GM23338 (cell line): Measurements from ENCODE around the gene SNX30. TPM values are rescaled to one million over a fixed set of nuclear protein-coding genes. Genes with fewer than 3 reads are reported as not detected.

Source experiments
- ATAC-seq: fragments of 200-7000 bp; cut with Tn5 transposase; 3 replicates; pipeline ENCODE4 v1.9.1; 2020
- DNase-seq: peaks from one replicate; pipeline ENCODE4 v3.0.0-alpha.2; 2015; ENCODE audit warnings: low spot score
- H2AFZ ChIP-seq: fragments of 200-600 bp; sonication (generic); 2 replicates; pipeline ENCODE4 v1.8.0; 2016; ENCODE audit warnings: antibody characterized with exemption, mild to moderate bottlenecking, moderate library complexity
- H3F3A ChIP-seq: fragments of 200-600 bp; sonication (generic); replicated peaks from 2 replicates; pipeline ENCODE4 v1.8.0; 2017; ENCODE audit warnings: antibody characterized with exemption, mixed run types, low read depth
- H3K27ac ChIP-seq: fragments of 200-600 bp; sonication (generic); 2 replicates; pipeline ENCODE4 v1.6.1; 2016; ENCODE audit warnings: low read depth
- H3K27me3 ChIP-seq: fragments of 200-600 bp; sonication (generic); 2 replicates; pipeline ENCODE4 v1.8.0; 2016; ENCODE audit warnings: mild to moderate bottlenecking, mixed run types, moderate library complexity; ENCODE audit not compliant: insufficient read depth
- H3K36me3 ChIP-seq: fragments of 200-600 bp; sonication (generic); 2 replicates; pipeline ENCODE4 v1.8.0; 2016; ENCODE audit warnings: mild to moderate bottlenecking; ENCODE audit not compliant: insufficient read depth
- H3K4me1 ChIP-seq: fragments of 200-600 bp; sonication (generic); 2 replicates; pipeline ENCODE4 v1.8.0; 2016; ENCODE audit warnings: mild to moderate bottlenecking, moderate library complexity; ENCODE audit not compliant: insufficient read depth
- H3K4me2 ChIP-seq: fragments of 200-600 bp; sonication (generic); 2 replicates; pipeline ENCODE4 v1.7.1; 2017; ENCODE audit warnings: mixed run types
- H3K4me3 ChIP-seq: fragments of 200-600 bp; sonication (generic); 2 replicates; pipeline ENCODE4 v1.6.1; 2016; ENCODE audit warnings: mixed run types
- H3K79me2 ChIP-seq: fragments of 200-600 bp; sonication (generic); replicated peaks from 2 replicates; pipeline ENCODE4 v1.8.0; 2017; ENCODE audit warnings: mild to moderate bottlenecking; ENCODE audit not compliant: insufficient read depth
- H3K9me2 ChIP-seq: fragments of 200-600 bp; sonication (generic); 2 replicates; pipeline ENCODE4 v1.8.0; 2017; ENCODE audit not compliant: insufficient read depth
- H4K20me1 ChIP-seq: fragments of 200-600 bp; sonication (generic); replicated peaks from 2 replicates; pipeline ENCODE4 v1.8.0; 2017; ENCODE audit warnings: mild to moderate bottlenecking; ENCODE audit not compliant: insufficient read depth
- H3K27ac Mint-ChIP-seq: 2 replicates; pipeline ENCODE4 v1.8.0; 2020; ENCODE audit warnings: inconsistent platforms, mild to moderate bottlenecking, moderate library complexity, mixed read lengths
- H3K27me3 Mint-ChIP-seq: 3 replicates; pipeline ENCODE4 v1.8.0; 2022; ENCODE audit warnings: low read depth, mild to moderate bottlenecking, moderate library complexity, mixed read lengths, inconsistent platforms; ENCODE audit not compliant: insufficient read depth, poor library complexity
- H3K36me3 Mint-ChIP-seq: 3 replicates; pipeline ENCODE4 v1.8.0; 2021; ENCODE audit warnings: low read depth, mild to moderate bottlenecking, inconsistent platforms, moderate library complexity, mixed read lengths
- H3K4me1 Mint-ChIP-seq: 3 replicates; pipeline ENCODE4 v1.8.0; 2020; ENCODE audit warnings: mild to moderate bottlenecking, inconsistent platforms, mixed read lengths
- H3K4me3 Mint-ChIP-seq: 3 replicates; pipeline ENCODE4 v1.8.0; 2021; ENCODE audit warnings: moderate library complexity, mild to moderate bottlenecking, inconsistent platforms, mixed read lengths
- H3K9me3 Mint-ChIP-seq: 3 replicates; pipeline ENCODE4 v1.8.0; 2020; ENCODE audit warnings: moderate library complexity, mild to moderate bottlenecking, inconsistent platforms, mixed read lengths
- CREB1 ChIP-seq: fragments of 250-450 bp; sonication (Bioruptor Pico); IDR thresholded peaks from 2 replicates; pipeline ENCODE4 v1.5.0; 2020; ENCODE audit warnings: low read depth, mild to moderate bottlenecking, moderate library complexity
- CTCF ChIP-seq, 2 experiments: fragments of 200-600 bp in 1 of 2; sonication (generic) in 1 of 2; conservative IDR thresholded peaks; 2 replicates each; pipeline versions ENCODE4 v1.5.1 to v1.6.1; 2016 to 2017; ENCODE audit warnings: antibody characterized with exemption in 2 of 2, low read depth in 2 of 2, mild to moderate bottlenecking in 2 of 2, moderate library complexity in 1 of 2
- ETS1 ChIP-seq: IDR thresholded peaks from 2 replicates; pipeline ENCODE4 v1.6.1; 2016; ENCODE audit warnings: antibody characterized with exemption
- EZH2 ChIP-seq: fragments of 200-600 bp; sonication (generic); IDR thresholded peaks from one replicate; pipeline ENCODE4 v1.8.0; 2017; ENCODE audit warnings: antibody characterized with exemption, mild to moderate bottlenecking, low read depth; ENCODE audit not compliant: unreplicated experiment
- EZH2phosphoT487 ChIP-seq: fragments of 200-600 bp; sonication (generic); IDR thresholded peaks from one replicate; pipeline ENCODE4 v1.8.1; 2018; ENCODE audit warnings: antibody characterized with exemption; ENCODE audit not compliant: unreplicated experiment
- JUNB ChIP-seq: IDR thresholded peaks from one replicate; pipeline ENCODE4 v1.6.1; 2016; ENCODE audit warnings: antibody characterized with exemption; ENCODE audit not compliant: unreplicated experiment
- NANOG ChIP-seq: IDR thresholded peaks from 2 replicates; pipeline ENCODE4 v1.6.1; 2016; ENCODE audit warnings: antibody characterized with exemption, borderline replicate concordance
- POLR2AphosphoS5 ChIP-seq: IDR thresholded peaks from 2 replicates; pipeline ENCODE4 v1.6.1; 2016; ENCODE audit warnings: antibody characterized with exemption, low read depth
- REST ChIP-seq: IDR thresholded peaks from one replicate; pipeline ENCODE4 v1.6.1; 2018; ENCODE audit warnings: antibody characterized with exemption; ENCODE audit not compliant: unreplicated experiment
- STAT1 ChIP-seq: IDR thresholded peaks from one replicate; pipeline ENCODE4 v1.6.1; 2016; ENCODE audit warnings: antibody characterized with exemption; ENCODE audit not compliant: unreplicated experiment
- ZNF114 ChIP-seq: fragments of 250-450 bp; sonication (Bioruptor Pico); IDR thresholded peaks from 2 replicates; pipeline ENCODE4 v1.5.0; 2020; ENCODE audit warnings: mild to moderate bottlenecking, moderate library complexity
- ZNF331 ChIP-seq: fragments of 250-450 bp; sonication (Bioruptor Pico); IDR thresholded peaks from 2 replicates; pipeline ENCODE4 v1.5.0; 2020; ENCODE audit warnings: low read depth, mild to moderate bottlenecking, moderate library complexity
- polyA plus RNA-seq: library from polyadenylated mRNA; unstranded; fragments of >200 nt; fragmentation: Nextera tagmentation; extraction: Ambion mirVana; gene quantifications from 2 replicates; pipeline ENCODE4 v1.2.1, GENCODE V29; 2016
- total RNA-seq: library from RNA; depleted of rRNA; stranded (reverse); fragments of >200 nt; shearing (Covaris generic); gene quantifications from 2 replicates; pipeline ENCODE4 v1.2.3, GENCODE V29; 2014
- TF ChIP-seq, protein P1 (sequence below): fragments of 250-450 bp; sonication (Bioruptor Pico); IDR thresholded peaks from 2 replicates; pipeline ENCODE4 v1.5.0; 2020; ENCODE audit warnings: mild to moderate bottlenecking, moderate library complexity

Gene SNX30
- total and polyA plus RNA-seq, 2 experiments from 2014 or later, result 2.1 to 17.8 TPM

DNA sequence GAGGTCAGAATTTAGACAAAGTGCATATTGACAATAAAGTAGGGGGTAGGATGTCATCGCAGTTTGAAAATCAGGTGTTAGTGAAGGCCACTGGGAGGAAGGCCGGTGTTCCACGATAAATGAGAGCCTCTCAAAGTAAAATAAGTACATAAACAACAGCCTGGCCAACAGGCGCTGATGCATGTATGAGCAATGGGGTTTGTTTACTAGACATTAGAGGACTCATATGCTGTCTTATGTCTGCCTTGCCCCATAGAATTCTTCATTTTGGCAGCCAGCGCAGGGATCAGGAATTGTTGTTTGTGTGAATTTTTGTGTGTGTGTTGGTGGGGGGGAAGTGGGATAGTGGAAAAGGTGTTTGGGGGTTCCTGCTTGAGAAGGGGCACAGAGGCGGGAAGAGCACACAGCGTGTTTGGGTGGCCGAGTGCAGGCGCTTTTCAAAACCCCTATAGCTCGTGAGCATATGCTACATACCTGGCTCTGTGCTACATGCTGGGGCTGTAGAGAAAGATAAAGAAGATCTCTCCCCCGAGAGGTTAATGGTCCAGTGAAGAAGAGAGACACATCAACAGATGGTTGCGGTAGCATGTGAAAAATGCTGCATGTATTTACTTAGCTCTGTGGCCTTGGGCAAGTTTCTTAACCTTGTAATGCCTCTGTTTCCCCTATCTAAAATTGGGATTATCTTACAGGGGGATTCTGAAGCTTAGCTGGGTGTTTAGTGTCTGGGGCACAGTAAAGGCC is 11.5 kb downstream of the SNX30 start:
- Mint-ChIP-seq H3K36me3 (no peaks in the 10 kb centered on the region; the same call in 2 of the 3 replicates), H3K4me1 (peaks cover 12% of the 10 kb centered on the region), H3K9me3 (peaks cover 7% of the 10 kb centered on the region; the same call in 2 of the 3 replicates), H3K27ac (no peak overlapping the region), H3K4me3 (no peak overlapping the region), H3K27me3 (peaks cover 4% of the 10 kb centered on the region)
- H3K27me3 ChIP-seq, result no peaks in the 10 kb centered on the region
- H3K4me1 ChIP-seq, result no peaks in the 10 kb centered on the region
- peaks cover 7% of the 10 kb centered on the region for H4K20me1 ChIP-seq
- no peak overlapping the region for H2AFZ ChIP-seq
- H3K36me3 ChIP-seq, result no peaks in the 10 kb centered on the region
- H3F3A ChIP-seq, result no peaks in the 10 kb centered on the region
- TF ChIP-seq ZNF331 (CRISPR knock-in tag) (no peak), ZNF114 (CRISPR knock-in tag) (no peak), EZH2phosphoT487 (no peak), POLR2AphosphoS5 (no peak), CTCF (conservative IDR thresholded peaks at IDR 0.05; ENCODE audit: low read depth in 2 of 2) (no peak), JUNB (no peak), EZH2 (no peak), REST (no peak), ETS1 (no peak), NANOG (no peak), CREB1 (CRISPR knock-in tag) (no peak), STAT1 (no peak)
- TF ChIP-seq, protein P1, sequence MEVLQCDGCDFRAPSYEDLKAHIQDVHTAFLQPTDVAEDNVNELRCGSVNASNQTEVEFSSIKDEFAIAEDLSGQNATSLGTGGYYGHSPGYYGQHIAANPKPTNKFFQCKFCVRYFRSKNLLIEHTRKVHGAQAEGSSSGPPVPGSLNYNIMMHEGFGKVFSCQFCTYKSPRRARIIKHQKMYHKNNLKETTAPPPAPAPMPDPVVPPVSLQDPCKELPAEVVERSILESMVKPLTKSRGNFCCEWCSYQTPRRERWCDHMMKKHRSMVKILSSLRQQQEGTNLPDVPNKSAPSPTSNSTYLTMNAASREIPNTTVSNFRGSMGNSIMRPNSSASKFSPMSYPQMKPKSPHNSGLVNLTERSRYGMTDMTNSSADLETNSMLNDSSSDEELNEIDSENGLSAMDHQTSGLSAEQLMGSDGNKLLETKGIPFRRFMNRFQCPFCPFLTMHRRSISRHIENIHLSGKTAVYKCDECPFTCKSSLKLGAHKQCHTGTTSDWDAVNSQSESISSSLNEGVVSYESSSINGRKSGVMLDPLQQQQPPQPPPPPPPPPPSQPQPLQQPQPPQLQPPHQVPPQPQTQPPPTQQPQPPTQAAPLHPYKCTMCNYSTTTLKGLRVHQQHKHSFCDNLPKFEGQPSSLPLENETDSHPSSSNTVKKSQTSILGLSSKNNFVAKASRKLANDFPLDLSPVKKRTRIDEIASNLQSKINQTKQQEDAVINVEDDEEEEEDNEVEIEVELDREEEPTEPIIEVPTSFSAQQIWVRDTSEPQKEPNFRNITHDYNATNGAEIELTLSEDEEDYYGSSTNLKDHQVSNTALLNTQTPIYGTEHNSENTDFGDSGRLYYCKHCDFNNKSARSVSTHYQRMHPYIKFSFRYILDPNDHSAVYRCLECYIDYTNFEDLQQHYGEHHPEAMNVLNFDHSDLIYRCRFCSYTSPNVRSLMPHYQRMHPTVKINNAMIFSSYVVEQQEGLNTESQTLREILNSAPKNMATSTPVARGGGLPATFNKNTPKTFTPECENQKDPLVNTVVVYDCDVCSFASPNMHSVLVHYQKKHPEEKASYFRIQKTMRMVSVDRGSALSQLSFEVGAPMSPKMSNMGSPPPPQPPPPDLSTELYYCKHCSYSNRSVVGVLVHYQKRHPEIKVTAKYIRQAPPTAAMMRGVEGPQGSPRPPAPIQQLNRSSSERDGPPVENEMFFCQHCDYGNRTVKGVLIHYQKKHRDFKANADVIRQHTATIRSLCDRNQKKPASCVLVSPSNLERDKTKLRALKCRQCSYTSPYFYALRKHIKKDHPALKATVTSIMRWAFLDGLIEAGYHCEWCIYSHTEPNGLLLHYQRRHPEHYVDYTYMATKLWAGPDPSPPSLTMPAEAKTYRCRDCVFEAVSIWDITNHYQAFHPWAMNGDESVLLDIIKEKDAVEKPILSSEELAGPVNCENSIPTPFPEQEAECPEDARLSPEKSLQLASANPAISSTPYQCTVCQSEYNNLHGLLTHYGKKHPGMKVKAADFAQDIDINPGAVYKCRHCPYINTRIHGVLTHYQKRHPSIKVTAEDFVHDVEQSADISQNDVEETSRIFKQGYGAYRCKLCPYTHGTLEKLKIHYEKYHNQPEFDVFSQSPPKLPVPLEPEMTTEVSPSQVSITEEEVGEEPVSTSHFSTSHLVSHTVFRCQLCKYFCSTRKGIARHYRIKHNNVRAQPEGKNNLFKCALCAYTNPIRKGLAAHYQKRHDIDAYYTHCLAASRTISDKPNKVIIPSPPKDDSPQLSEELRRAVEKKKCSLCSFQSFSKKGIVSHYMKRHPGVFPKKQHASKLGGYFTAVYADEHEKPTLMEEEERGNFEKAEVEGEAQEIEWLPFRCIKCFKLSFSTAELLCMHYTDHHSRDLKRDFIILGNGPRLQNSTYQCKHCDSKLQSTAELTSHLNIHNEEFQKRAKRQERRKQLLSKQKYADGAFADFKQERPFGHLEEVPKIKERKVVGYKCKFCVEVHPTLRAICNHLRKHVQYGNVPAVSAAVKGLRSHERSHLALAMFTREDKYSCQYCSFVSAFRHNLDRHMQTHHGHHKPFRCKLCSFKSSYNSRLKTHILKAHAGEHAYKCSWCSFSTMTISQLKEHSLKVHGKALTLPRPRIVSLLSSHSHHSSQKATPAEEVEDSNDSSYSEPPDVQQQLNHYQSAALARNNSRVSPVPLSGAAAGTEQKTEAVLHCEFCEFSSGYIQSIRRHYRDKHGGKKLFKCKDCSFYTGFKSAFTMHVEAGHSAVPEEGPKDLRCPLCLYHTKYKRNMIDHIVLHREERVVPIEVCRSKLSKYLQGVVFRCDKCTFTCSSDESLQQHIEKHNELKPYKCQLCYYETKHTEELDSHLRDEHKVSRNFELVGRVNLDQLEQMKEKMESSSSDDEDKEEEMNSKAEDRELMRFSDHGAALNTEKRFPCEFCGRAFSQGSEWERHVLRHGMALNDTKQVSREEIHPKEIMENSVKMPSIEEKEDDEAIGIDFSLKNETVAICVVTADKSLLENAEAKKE (CRISPR knock-in tag), result no peak
- H3K79me2 ChIP-seq, result peaks cover 5% of the 10 kb centered on the region; the same call in 1 of the 2 replicates
- no peak overlapping the region for H3K27ac ChIP-seq
- no peak overlapping the region for H3K4me2 ChIP-seq
- no peaks in the 10 kb centered on the region for H3K9me2 ChIP-seq
- ATAC-seq (no peak), DNase-seq (no peak)
- no peak overlapping the region for H3K4me3 ChIP-seq
